GM21515 (cell line): Measurements from ENCODE around the gene MIB2.
"Not testable (repeated sequence)": the region's sequence is repeated elsewhere in the genome, so short reads cannot be mapped to it uniquely, and the experiment has no call there.

Experiments used
- ATAC-seq: cut with Tn5 transposase; IDR thresholded peaks from one replicate; pipeline ENCODE4 v1.9.1; 2021; ENCODE audit not compliant: unreplicated experiment

The MIB2 gene

DNA sequence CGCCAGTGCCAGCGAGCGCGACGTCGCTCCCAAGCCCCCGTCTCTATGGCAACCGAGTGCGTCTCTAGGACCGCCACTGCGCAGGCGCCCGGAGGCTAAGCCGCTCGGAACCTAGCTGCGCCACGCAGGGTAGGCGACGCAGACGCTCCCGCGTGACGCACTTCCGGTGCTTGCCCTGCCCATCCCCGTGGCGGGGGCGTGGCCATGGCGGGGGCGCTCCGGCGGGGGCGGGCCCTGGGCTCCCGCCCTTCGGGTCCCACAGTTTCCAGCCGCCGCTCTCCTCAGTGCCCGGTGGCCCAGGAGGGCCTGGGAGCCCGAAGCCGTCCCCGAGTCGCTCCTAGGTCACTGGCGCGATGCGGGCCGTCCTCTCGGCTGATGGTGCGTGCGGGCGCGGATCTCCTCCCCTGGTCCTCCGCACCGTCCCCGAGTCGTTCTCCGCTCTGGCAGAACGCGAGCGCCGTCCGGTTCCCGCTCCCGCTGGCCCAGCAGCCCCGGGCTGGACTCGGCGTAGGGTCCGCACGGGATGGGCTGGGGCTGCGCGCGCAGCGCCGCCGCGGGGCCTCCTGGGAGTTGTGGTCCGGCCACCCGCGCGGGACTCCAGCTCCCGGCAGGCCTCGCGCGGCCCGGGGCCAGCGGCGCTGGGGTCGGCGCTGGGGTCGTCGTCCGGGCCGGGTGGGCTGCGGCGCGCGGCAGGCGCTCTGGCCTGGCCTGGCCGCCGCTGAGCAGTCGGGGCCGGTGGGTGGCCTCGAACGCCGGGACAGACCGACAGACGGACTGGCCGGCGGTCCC is at the start of gene MIB2:
Gene MIB2, plus strand, starts transcription at position 245 of the 789 bp plus-strand sequence. CDS start 7,953 bp downstream, outside the sequence.
- peak; percentile 78 for ATAC-seq

DNA sequence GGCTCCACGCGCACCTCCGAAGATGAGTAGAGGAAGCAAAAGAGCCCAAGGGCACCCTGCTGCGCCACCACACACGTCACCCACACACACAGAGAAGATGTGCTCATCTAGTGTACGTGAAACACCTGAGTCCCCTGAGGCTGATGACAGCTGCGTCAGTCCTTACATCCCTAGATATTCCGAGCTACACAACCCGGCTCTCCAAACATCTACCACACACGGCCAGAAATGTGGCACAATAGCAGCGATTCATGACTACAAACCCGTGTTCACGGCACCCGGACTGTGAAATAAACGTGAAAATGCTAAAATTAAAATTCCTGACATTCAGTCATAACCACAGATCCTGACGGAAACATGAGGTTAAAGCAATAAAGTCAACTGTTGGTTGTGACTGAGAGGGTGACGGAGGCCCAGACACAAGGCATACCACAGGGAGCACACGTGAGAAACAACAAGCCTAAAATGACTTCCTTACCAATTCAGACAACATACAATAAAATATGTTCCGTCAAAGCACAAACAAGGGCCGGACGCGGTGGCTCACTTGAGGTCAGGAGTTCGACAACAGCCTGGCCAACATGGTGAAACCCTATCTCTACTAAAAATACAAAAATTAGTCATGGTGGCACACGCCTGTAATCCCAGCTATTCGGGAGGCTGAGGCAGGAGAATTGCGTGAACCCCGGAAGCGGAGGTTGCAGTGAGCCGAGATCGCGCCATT is 48.0 kb upstream of the MIB2 start:
- ATAC-seq: no peak

GRCh38 chr1:1567891-1568291 is 47.4 kb upstream of the MIB2 start:
- ATAC-seq: no peak

- no peak for ATAC-seq
Observed at GRCh38 chr1:1569341-1569740, 46.0 kb upstream of the MIB2 start.

GRCh38 chr1:1573843-1574720 is 41.2 kb upstream of the MIB2 start:
- ATAC-seq: peak; percentile 63

DNA sequence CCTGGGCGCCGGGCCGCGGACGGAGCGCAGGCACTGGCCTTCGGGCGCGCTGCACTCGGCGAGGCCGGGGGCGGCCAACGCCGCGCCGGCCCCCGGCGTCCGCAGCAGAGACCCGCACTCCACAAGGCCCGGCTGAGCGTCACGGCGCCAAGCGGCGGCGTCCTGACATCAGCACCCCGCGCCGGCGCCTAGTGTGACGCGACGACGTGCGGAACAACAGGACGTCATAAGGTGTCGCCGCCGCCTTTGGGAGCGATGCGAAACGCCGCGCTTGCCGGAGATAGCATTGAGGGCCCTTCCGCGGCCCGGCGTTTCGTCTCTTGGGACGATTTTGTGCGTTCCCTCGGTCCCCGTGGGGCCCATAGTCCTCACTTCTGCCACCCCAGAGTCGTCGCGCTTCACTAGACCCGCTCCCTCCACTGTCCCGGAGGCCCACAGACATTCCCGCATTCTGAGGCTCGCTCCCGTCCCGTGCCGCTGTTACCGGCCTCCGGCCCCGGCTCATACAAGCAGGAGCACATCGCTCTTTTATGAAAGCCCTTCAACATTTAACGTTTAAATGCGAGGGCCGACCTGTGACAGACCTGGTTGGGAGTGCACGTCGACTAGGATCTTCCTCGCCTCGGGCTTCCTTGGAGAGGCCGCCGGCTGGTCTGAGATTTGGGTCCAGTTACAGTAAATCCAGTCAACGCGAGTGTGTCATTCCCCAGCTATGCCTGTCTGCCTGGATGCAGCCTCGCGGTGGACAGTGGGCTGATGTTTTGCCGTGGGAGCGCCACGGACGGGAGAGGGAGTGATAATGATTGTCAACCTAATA is 40.4 kb upstream of the MIB2 start, which contains the start of gene SSU72:
Gene SSU72, minus strand, starts transcription at position 143 of the 817 bp plus-strand sequence. CDS start 306 bp downstream, outside the sequence.
- ATAC-seq: peak; percentile 81

DNA sequence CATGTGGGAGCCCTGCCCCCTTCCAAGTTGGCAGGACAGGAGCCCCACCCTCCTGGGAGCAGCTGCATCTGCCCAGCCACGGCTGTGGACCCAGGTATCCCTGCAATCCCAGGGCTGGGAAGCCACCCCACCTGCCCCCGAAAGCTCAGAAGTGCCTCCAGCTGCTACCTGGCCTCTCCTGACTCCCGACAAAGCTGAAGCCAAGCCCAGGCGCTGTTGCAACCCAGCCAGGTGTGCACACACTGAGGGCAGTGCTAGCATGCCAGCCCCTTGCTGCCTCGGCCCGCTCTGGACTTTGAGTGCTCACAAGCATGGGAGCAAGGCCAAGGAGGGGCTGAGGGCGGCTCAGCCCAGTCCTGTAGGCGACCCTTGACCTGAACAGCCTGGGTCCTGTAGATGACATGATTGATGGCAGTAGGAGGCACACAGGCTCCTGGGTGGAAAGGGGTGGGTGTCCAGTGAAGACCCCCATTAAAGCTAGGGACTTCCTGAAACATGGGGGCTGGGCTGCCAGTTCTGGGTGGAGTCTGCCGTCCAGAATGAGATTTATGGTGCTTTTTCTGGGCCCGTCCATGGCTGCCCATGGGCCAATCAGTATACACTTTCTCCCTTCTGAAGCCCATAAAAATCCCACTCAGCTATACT is 37.8 kb upstream of the MIB2 start:
- ATAC-seq: no peak

- no peak for ATAC-seq
Observed at GRCh38 chr1:1578371-1578940, 36.8 kb upstream of the MIB2 start.

GRCh38 chr1:1582585-1583346 is 32.5 kb upstream of the MIB2 start:
- no peak for ATAC-seq

DNA sequence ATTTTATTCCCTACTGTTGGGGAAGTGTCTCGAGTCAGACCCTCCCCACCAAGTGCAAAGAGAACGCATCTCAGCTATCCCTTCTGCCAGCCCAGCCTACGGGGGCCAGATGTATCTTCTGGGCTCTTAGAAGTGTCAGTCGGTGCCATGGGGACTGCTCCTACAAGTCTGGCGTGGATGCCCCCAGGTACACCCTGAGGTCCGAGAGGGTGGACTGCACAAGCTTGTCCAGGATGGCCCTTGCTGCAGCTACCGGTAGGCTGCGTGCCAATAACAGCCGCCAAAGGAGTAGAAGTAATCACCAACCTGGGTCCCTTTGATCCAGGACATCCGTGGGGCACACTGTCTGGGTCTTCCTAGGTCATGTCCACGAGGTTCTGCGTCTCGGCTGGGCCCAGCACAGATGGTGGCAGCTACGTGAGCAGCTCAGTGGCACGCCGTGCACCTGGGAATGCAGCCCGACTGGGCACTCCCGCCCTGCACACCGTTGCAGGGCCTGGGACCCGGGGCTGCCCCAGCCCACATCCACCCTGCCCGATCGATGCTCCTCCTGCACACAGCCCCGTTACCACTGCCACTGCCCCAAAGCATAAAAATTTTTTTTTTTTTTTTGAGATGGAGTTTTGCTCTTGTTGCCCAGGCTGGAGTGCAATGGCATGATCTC is 31.8 kb upstream of the MIB2 start:
- no peak for ATAC-seq

DNA sequence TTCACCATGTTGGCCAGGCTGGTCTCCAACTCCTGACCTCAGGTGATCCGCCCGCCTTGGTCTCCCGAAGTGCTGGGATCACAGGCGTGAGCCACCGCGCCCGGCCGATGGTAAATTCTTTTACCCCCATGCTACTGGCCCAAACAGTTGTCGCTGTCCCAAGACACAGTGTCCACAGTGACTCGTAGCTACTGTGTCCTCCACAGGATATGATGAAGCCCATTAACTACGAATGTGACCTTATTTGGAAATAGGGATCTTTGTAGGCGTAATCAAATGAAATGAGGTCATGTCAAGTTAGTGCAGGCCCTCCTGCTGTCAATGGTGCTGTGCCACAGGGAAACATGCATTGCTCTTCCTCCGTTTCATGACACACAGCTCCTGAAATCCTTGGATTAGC is 23.8 kb upstream of the MIB2 start:
- ATAC-seq: no peak

GRCh38 chr1:1593834-1594601 is 21.3 kb upstream of the MIB2 start:
- ATAC-seq: no peak

- ATAC-seq: no peak
Observed at GRCh38 chr1:1594602-1595260, 20.6 kb upstream of the MIB2 start.

GRCh38 chr1:1595341-1595740 is 20.0 kb upstream of the MIB2 start:
- ATAC-seq: not testable (repeated sequence)

DNA sequence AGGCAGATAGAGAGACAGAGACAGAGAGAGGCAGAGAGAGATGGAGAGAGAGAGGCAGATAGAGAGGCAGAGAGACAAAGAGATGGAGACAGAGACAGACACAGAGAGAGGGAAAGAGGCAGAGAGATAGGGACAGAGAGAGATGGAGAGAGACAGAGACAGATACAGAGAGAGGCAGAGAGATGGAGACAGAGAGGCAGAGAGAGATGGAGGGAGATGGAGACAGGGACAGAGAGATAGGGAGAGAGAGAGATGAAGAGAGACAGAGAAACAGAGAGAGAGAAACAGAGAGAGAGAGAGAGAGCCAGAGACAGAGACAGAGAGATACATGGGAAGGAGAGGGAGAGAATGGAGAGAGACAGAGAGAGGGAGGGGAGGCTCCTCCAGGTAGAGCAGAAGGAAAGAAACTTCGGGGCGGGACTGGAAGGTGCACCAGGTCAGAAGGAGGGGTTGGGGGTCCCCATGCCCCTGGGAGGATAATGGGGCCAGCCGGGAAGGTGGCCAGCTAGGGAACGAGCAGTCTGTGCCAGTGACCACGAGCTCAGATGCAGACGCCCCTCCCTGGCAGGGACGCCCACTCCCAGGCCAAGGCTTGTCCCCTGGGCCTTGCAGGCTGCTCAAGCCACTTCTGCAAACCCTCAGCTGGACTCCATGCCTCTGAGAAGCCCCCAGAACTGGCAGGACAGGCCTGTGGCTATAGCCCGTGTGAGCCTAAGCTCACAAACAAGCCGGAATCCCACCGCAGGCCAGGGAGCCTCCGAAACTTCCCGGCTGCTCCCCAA is 18.6 kb upstream of the MIB2 start:
- no peak for ATAC-seq

DNA sequence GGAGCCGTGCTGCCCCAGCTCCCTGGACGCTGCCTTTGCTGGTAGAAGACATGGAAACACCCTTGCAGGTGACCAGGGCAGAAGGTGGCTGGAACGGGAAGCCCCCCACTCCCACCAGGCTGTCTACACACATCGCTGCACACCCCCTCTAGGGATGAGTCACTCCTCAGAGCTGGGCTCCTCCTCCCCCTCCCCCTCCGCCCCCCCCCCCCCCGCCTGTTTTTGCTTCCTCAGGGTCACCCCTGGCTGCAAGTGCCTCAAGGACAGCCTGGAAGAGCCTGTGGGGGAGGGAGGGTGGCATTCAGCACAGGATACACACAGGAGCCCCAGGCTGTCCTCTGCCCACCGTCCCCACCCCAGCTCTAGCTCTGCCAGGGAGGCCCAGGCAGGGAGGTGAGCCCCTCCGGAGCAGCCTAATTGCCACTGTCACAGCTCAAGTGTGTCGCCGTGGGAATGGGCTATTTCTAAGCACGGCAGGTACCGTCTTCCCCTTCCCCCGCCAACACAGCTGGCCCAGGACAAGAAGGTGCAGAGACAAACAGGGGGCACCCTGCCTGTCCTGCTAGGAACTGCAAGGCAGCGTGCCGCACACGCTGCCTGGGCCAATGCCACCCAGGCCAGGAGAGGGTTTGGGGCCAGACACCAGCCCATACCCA is 17.9 kb upstream of the MIB2 start:
- ATAC-seq: no peak
